Measurements from ENCODE around the gene CLDN22. TPM values are rescaled to one million over a fixed set of nuclear protein-coding genes. Genes with fewer than 3 reads are reported as not detected.

The CLDN22 gene
- total and polyA plus RNA-seq, 2 experiments from 2014 or later: not detected

GRCh38 chr4:183350317-183351071, 30.4 kb upstream of the CLDN22 start:
- no peak for DNase-seq (ENCODE audit: low spot score)
- H3K27me3 ChIP-seq: no peaks in the 10 kb centered on the region
- no peak for TF ChIP-seq CTCF (IDR thresholded peaks at IDR 0.05; ENCODE audit: poor library complexity)
- no peak for TF ChIP-seq EZH2phosphoT487 (IDR thresholded peaks at IDR 0.05; ENCODE audit: low read depth, severe bottlenecking, unreplicated experiment)
- TF ChIP-seq EZH2 (IDR thresholded peaks at IDR 0.05; ENCODE audit: borderline replicate concordance): no peak
- H3K79me2 ChIP-seq: no peaks in the 10 kb centered on the region
- WGBS (ENCODE audit: low lambda C conversion rate, missing lambda C conversion rate): 93% methylated on average over 16 of the region's 17 CpGs
- no peak overlapping the region for H3K27ac ChIP-seq
- no peaks in the 10 kb centered on the region for H4K20me1 ChIP-seq (ENCODE audit: insufficient read depth, poor library complexity, severe bottlenecking)
- no peak overlapping the region for H2AFZ ChIP-seq
- no peak overlapping the region for H3K4me2 ChIP-seq
- H3K9me3 ChIP-seq (ENCODE audit: low read depth): no peaks in the 10 kb centered on the region
- no peak overlapping the region for H3K4me3 ChIP-seq
- H3K9me2 ChIP-seq (replicated peaks; ENCODE audit: insufficient read depth): no peaks in the 10 kb centered on the region
- H3K4me1 ChIP-seq (ENCODE audit: insufficient read depth): no peaks in the 10 kb centered on the region
- H3K36me3 ChIP-seq (replicated peaks; ENCODE audit: insufficient read depth, low read depth): no peaks in the 10 kb centered on the region

- Histone ChIP-seq H3K4me2 (no peak overlapping the region), H2AFZ (no peak overlapping the region), H4K20me1 (ENCODE audit: insufficient read depth, poor library complexity, severe bottlenecking) (no peaks in the 10 kb centered on the region), H3K79me2 (no peaks in the 10 kb centered on the region), H3K9me2 (replicated peaks; ENCODE audit: insufficient read depth) (no peaks in the 10 kb centered on the region), H3K27me3 (no peaks in the 10 kb centered on the region), H3K4me3 (no peak overlapping the region), H3K27ac (no peak overlapping the region), H3K36me3 (replicated peaks; ENCODE audit: insufficient read depth, low read depth) (no peaks in the 10 kb centered on the region), H3K4me1 (ENCODE audit: insufficient read depth) (no peaks in the 10 kb centered on the region), H3K9me3 (ENCODE audit: low read depth) (no peaks in the 10 kb centered on the region)
- whole genome bisulfite sequencing (ENCODE audit: low lambda C conversion rate, missing lambda C conversion rate): 83% methylated on average over 9 of the region's 9 CpGs
- no peak for TF ChIP-seq EZH2 (IDR thresholded peaks at IDR 0.05; ENCODE audit: borderline replicate concordance)
- TF ChIP-seq EZH2phosphoT487 (IDR thresholded peaks at IDR 0.05; ENCODE audit: low read depth, severe bottlenecking, unreplicated experiment): no peak
- TF ChIP-seq CTCF (IDR thresholded peaks at IDR 0.05; ENCODE audit: poor library complexity): no peak
- no peak for DNase-seq (ENCODE audit: low spot score)
These were observed 29.6 kb upstream of the CLDN22 start for GRCh38 chr4:183349673-183350072.

GRCh38 chr4:183348706-183349659, 28.9 kb upstream of the CLDN22 start:
- Histone ChIP-seq H3K27me3 (no peaks in the 10 kb centered on the region), H3K9me3 (ENCODE audit: low read depth) (no peaks in the 10 kb centered on the region), H3K4me3 (no peak overlapping the region), H2AFZ (no peak overlapping the region), H3K79me2 (no peaks in the 10 kb centered on the region), H3K4me1 (ENCODE audit: insufficient read depth) (no peaks in the 10 kb centered on the region), H3K9me2 (replicated peaks; ENCODE audit: insufficient read depth) (no peaks in the 10 kb centered on the region), H3K27ac (no peak overlapping the region), H3K4me2 (no peak overlapping the region), H4K20me1 (ENCODE audit: insufficient read depth, poor library complexity, severe bottlenecking) (no peaks in the 10 kb centered on the region), H3K36me3 (replicated peaks; ENCODE audit: insufficient read depth, low read depth) (no peaks in the 10 kb centered on the region)
- no peak for TF ChIP-seq CTCF (IDR thresholded peaks at IDR 0.05; ENCODE audit: poor library complexity)
- TF ChIP-seq EZH2 (IDR thresholded peaks at IDR 0.05; ENCODE audit: borderline replicate concordance): no peak
- no peak for TF ChIP-seq EZH2phosphoT487 (IDR thresholded peaks at IDR 0.05; ENCODE audit: low read depth, severe bottlenecking, unreplicated experiment)
- WGBS (ENCODE audit: low lambda C conversion rate, missing lambda C conversion rate): 88% methylated on average over 17 of the region's 17 CpGs
- DNase-seq (ENCODE audit: low spot score): no peak

All from hepatocyte (in vitro differentiated cells).